ENCODE results near the gene CCDC85A. TPM values are rescaled to one million over a fixed set of nuclear protein-coding genes. Genes with fewer than 3 reads are reported as not detected.

Gene CCDC85A
- polyA plus RNA-seq, 6 donors from 2014 or later, result not detected

- Mint-ChIP-seq H3K4me3 (no peak overlapping the region), H3K27me3 (no peaks in the 10 kb centered on the region), H3K9me3 (peaks cover 0 to 8% (median 0%) of the 10 kb centered on the region in 7 donors), H3K4me1 (no peaks in the 10 kb centered on the region), H3K27ac (no peak overlapping the region), H3K36me3 (no peaks in the 10 kb centered on the region)
- DNase-seq (no peak), ATAC-seq (ENCODE audit: low read depth in 2 of 2) (no peak)
Measured at GRCh38 chr2:56266761-56267414, 83.1 kb downstream of the CCDC85A start.

- H3K27ac Mint-ChIP-seq, result no peak overlapping the region
- no peak overlapping the region for H3K4me3 Mint-ChIP-seq
- H3K4me1 Mint-ChIP-seq, result no peaks in the 10 kb centered on the region
- H3K9me3 Mint-ChIP-seq, result peaks cover 0 to 8% (median 0%) of the 10 kb centered on the region in 7 donors
- ATAC-seq (ENCODE audit: low read depth in 2 of 2), result no peak
- H3K36me3 Mint-ChIP-seq, result no peaks in the 10 kb centered on the region
- no peaks in the 10 kb centered on the region for H3K27me3 Mint-ChIP-seq
- no peak for DNase-seq
Measured at GRCh38 chr2:56267415-56267788, 83.6 kb downstream of the CCDC85A start.

GRCh38 chr2:56268856-56269255 lies 85.1 kb downstream of the CCDC85A start:
- Mint-ChIP-seq H3K36me3 (no peaks in the 10 kb centered on the region), H3K27ac (no peak overlapping the region), H3K4me3 (no peak overlapping the region), H3K4me1 (no peaks in the 10 kb centered on the region), H3K27me3 (no peaks in the 10 kb centered on the region), H3K9me3 (peaks cover 0 to 8% (median 0%) of the 10 kb centered on the region in 7 donors)
- ATAC-seq (ENCODE audit: low read depth in 2 of 2) (no peak), DNase-seq (no peak)

- peaks cover 0 to 8% (median 0%) of the 10 kb centered on the region in 7 donors for H3K9me3 Mint-ChIP-seq
- no peak overlapping the region for H3K27ac Mint-ChIP-seq
- DNase-seq, result no peak
- no peak overlapping the region for H3K4me3 Mint-ChIP-seq
- no peaks in the 10 kb centered on the region for H3K4me1 Mint-ChIP-seq
- H3K27me3 Mint-ChIP-seq, result no peaks in the 10 kb centered on the region
- H3K36me3 Mint-ChIP-seq, result no peaks in the 10 kb centered on the region
- ATAC-seq (ENCODE audit: low read depth in 2 of 2), result no peak
Measured at GRCh38 chr2:56271275-56271674, 87.5 kb downstream of the CCDC85A start.

- Mint-ChIP-seq H3K9me3 (peaks cover 5 to 24% (median 8%) of the 10 kb centered on the region in 7 donors), H3K4me3 (no peak overlapping the region), H3K4me1 (no peaks in the 10 kb centered on the region), H3K36me3 (no peaks in the 10 kb centered on the region), H3K27ac (no peak overlapping the region), H3K27me3 (no peaks in the 10 kb centered on the region)
- no peak for DNase-seq
- ATAC-seq (ENCODE audit: low read depth in 2 of 2), result no peak
Measured at GRCh38 chr2:56285224-56285623, 101.4 kb downstream of the CCDC85A start.

- Mint-ChIP-seq H3K4me3 (no peak overlapping the region), H3K9me3 (peaks cover 5 to 31% (median 8%) of the 10 kb centered on the region in 7 donors), H3K4me1 (no peaks in the 10 kb centered on the region), H3K36me3 (no peaks in the 10 kb centered on the region), H3K27me3 (no peaks in the 10 kb centered on the region), H3K27ac (no peak overlapping the region)
- no peak for ATAC-seq (ENCODE audit: low read depth in 2 of 2)
- no peak for DNase-seq
Measured at GRCh38 chr2:56286936-56287335, 103.1 kb downstream of the CCDC85A start.

GRCh38 chr2:56287508-56287907 lies 103.7 kb downstream of the CCDC85A start:
- H3K27ac Mint-ChIP-seq, result no peak overlapping the region
- no peak overlapping the region for H3K4me3 Mint-ChIP-seq
- H3K4me1 Mint-ChIP-seq, result no peaks in the 10 kb centered on the region
- peaks cover 5 to 31% (median 8%) of the 10 kb centered on the region in 7 donors for H3K9me3 Mint-ChIP-seq
- ATAC-seq (ENCODE audit: low read depth in 2 of 2) (no peak), DNase-seq (no peak)
- no peaks in the 10 kb centered on the region for H3K27me3 Mint-ChIP-seq
- H3K36me3 Mint-ChIP-seq, result no peaks in the 10 kb centered on the region

GRCh38 chr2:56287974-56288373 lies 104.2 kb downstream of the CCDC85A start:
- H3K4me3 Mint-ChIP-seq, result no peak overlapping the region
- H3K4me1 Mint-ChIP-seq, result no peaks in the 10 kb centered on the region
- no peak overlapping the region for H3K27ac Mint-ChIP-seq
- ATAC-seq (ENCODE audit: low read depth in 2 of 2) (no peak), DNase-seq (no peak)
- H3K9me3 Mint-ChIP-seq, result peaks cover 5 to 31% (median 8%) of the 10 kb centered on the region in 7 donors
- H3K36me3 Mint-ChIP-seq, result no peaks in the 10 kb centered on the region
- no peaks in the 10 kb centered on the region for H3K27me3 Mint-ChIP-seq

- DNase-seq, result no peak
- peaks cover 5 to 31% (median 10%) of the 10 kb centered on the region in 7 donors for H3K9me3 Mint-ChIP-seq
- H3K27me3 Mint-ChIP-seq, result no peaks in the 10 kb centered on the region
- H3K4me3 Mint-ChIP-seq, result no peak overlapping the region
- no peaks in the 10 kb centered on the region for H3K4me1 Mint-ChIP-seq
- no peak overlapping the region for H3K27ac Mint-ChIP-seq
- ATAC-seq (ENCODE audit: low read depth in 2 of 2), result no peak
- H3K36me3 Mint-ChIP-seq, result no peaks in the 10 kb centered on the region
Measured at GRCh38 chr2:56288838-56289580, 105.2 kb downstream of the CCDC85A start.

- no peak overlapping the region for H3K27ac Mint-ChIP-seq
- H3K4me3 Mint-ChIP-seq, result no peak overlapping the region
- no peaks in the 10 kb centered on the region for H3K36me3 Mint-ChIP-seq
- H3K4me1 Mint-ChIP-seq, result no peaks in the 10 kb centered on the region
- no peaks in the 10 kb centered on the region for H3K27me3 Mint-ChIP-seq
- no peak for DNase-seq
- H3K9me3 Mint-ChIP-seq, result peaks cover 0 to 22% (median 4%) of the 10 kb centered on the region in 7 donors
- no peak for ATAC-seq (ENCODE audit: low read depth in 2 of 2)
Measured at GRCh38 chr2:56291711-56292110, 107.9 kb downstream of the CCDC85A start.

- Mint-ChIP-seq H3K4me3 (no peak overlapping the region), H3K4me1 (no peaks in the 10 kb centered on the region), H3K27ac (no peak overlapping the region), H3K9me3 (peaks cover 0 to 13% (median 4%) of the 10 kb centered on the region in 7 donors), H3K36me3 (no peaks in the 10 kb centered on the region), H3K27me3 (no peaks in the 10 kb centered on the region)
- DNase-seq (no peak), ATAC-seq (ENCODE audit: low read depth in 2 of 2) (no peak)
Measured at GRCh38 chr2:56292951-56293350, 109.2 kb downstream of the CCDC85A start.

GRCh38 chr2:56295666-56296065 lies 111.9 kb downstream of the CCDC85A start:
- no peaks in the 10 kb centered on the region for H3K27me3 Mint-ChIP-seq
- no peaks in the 10 kb centered on the region for H3K36me3 Mint-ChIP-seq
- no peak for ATAC-seq (ENCODE audit: low read depth in 2 of 2)
- no peak overlapping the region for H3K27ac Mint-ChIP-seq
- DNase-seq, result no peak
- no peaks in the 10 kb centered on the region for H3K4me1 Mint-ChIP-seq
- H3K9me3 Mint-ChIP-seq, result peaks cover 0 to 9% (median 2%) of the 10 kb centered on the region in 7 donors
- H3K4me3 Mint-ChIP-seq, result no peak overlapping the region

GRCh38 chr2:56297671-56298070 lies 113.9 kb downstream of the CCDC85A start:
- ATAC-seq (ENCODE audit: low read depth in 2 of 2) (no peak), DNase-seq (no peak)
- no peaks in the 10 kb centered on the region for H3K36me3 Mint-ChIP-seq
- H3K9me3 Mint-ChIP-seq, result peaks cover 0 to 2% (median 0%) of the 10 kb centered on the region in 7 donors
- H3K4me3 Mint-ChIP-seq, result no peak overlapping the region
- no peaks in the 10 kb centered on the region for H3K4me1 Mint-ChIP-seq
- no peak overlapping the region for H3K27ac Mint-ChIP-seq
- H3K27me3 Mint-ChIP-seq, result no peaks in the 10 kb centered on the region

- no peaks in the 10 kb centered on the region for H3K27me3 Mint-ChIP-seq
- ATAC-seq (ENCODE audit: low read depth in 2 of 2), result no peak
- no peak overlapping the region for H3K27ac Mint-ChIP-seq
- H3K4me1 Mint-ChIP-seq, result no peaks in the 10 kb centered on the region
- DNase-seq, result no peak
- H3K36me3 Mint-ChIP-seq, result no peaks in the 10 kb centered on the region
- H3K4me3 Mint-ChIP-seq, result no peak overlapping the region
- H3K9me3 Mint-ChIP-seq, result peaks cover 0 to 2% (median 0%) of the 10 kb centered on the region in 7 donors
Measured at GRCh38 chr2:56299171-56299691, 115.4 kb downstream of the CCDC85A start.

Measured in naive B cell (primary cell).